D721Med (cell line): ENCODE data around the gene LRP1-AS.

ENCODE experiments used
- DNase-seq: peaks from one replicate; pipeline ENCODE4 v3.0.0; 2011; ENCODE audit warnings: low spot score; ENCODE audit not compliant: insufficient read length
- FAIRE-seq: peaks from 2 replicates; lab custom pipeline; 2011; peaks lifted over from hg19 to GRCh38; lab: Jason Lieb, UNC
- TF ChIP-seq, protein P1 (sequence below): IDR thresholded peaks from 2 replicates; pipeline ENCODE4 v1.5.1; 2012; ENCODE audit warnings: mild to moderate bottlenecking, control low read depth; ENCODE audit not compliant: insufficient read depth; ENCODE audit errors: missing control alignments

The LRP1-AS gene

DNA sequence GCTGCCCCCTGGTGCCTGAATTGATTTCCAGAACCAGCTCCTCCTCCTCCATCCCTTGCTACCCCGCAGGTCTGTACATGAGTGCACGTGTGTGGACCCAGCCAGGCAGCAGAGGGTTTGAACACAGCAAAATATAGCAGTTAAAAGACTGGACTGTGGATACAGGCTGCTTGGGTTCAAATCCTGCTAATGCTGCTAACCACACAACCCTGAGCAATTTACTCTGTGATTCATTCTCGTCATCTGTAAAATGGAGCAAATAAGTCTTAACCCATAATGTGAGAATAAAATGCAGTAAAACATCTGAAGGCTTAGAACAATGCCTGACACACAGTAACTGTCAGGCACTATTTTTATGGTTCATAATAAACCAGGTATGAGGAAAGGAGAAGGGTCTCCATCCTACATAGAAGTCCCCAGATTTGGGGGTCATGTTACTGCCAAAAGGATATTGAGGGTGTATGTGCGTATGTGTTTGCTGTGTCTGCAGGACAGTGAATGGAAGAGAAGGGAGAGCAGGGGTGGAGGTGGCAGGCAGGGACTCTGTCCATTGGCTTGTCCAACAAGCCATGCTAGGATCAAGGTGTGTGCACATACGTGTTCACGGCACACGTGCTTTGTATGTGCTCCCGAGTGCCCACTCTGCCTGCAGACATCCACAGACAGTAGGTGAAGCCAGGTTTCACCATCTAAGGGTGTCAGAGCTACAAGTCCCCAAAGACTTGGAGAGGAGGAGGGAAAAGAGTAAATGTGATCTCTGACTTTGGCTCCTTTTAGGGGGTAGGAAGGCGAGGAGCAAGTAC is 34.7 kb downstream of the LRP1-AS start:
- DNase-seq: no peak

DNA sequence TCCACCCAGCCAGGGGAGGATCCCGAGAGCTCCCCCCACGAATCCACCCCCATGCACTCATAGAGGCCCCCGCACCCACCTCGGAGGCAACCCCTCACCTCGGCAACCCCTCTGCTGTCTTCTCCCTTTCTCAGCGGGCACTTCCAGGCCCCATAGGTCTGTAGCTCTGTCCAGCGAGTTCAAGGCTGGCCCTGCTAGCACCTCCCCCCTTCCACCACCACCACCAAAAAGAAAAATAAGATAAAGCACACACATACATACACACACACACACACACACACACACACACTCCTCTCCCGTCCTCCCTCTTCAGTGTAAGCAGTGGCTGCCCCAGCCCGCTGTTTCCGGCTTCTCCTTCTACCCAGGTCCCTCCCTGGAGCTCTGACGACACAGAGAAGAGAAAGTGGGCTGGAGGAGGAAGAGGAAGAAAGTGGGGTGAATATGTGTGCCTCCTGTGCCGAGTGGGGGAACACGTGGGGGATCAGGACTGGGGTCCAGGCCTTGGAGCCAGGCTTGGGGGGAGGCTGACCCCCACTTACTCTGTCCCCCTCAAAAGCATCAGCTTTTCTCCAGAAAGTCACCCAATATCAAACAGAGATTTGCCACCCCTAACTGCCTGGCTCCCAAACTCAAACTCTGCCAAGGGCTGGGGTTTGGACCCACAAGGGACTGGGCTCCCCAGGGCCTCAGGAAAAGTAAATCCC is 36.2 kb downstream of the LRP1-AS start, which contains the start of gene STAT6:
Gene STAT6, minus strand, starts transcription at position 332 of the 704 bp plus-strand sequence. CDS start 3,084 bp downstream, outside the sequence.
- DNase-seq (peak; percentile 7), FAIRE-seq (no peak)
- TF ChIP-seq, protein P1, sequence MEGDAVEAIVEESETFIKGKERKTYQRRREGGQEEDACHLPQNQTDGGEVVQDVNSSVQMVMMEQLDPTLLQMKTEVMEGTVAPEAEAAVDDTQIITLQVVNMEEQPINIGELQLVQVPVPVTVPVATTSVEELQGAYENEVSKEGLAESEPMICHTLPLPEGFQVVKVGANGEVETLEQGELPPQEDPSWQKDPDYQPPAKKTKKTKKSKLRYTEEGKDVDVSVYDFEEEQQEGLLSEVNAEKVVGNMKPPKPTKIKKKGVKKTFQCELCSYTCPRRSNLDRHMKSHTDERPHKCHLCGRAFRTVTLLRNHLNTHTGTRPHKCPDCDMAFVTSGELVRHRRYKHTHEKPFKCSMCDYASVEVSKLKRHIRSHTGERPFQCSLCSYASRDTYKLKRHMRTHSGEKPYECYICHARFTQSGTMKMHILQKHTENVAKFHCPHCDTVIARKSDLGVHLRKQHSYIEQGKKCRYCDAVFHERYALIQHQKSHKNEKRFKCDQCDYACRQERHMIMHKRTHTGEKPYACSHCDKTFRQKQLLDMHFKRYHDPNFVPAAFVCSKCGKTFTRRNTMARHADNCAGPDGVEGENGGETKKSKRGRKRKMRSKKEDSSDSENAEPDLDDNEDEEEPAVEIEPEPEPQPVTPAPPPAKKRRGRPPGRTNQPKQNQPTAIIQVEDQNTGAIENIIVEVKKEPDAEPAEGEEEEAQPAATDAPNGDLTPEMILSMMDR: no peak

More for the DNA sequence above, 34.7 kb downstream of the LRP1-AS start:
- FAIRE-seq: no peak
- TF ChIP-seq, protein P1: peak; percentile 93

DNA sequence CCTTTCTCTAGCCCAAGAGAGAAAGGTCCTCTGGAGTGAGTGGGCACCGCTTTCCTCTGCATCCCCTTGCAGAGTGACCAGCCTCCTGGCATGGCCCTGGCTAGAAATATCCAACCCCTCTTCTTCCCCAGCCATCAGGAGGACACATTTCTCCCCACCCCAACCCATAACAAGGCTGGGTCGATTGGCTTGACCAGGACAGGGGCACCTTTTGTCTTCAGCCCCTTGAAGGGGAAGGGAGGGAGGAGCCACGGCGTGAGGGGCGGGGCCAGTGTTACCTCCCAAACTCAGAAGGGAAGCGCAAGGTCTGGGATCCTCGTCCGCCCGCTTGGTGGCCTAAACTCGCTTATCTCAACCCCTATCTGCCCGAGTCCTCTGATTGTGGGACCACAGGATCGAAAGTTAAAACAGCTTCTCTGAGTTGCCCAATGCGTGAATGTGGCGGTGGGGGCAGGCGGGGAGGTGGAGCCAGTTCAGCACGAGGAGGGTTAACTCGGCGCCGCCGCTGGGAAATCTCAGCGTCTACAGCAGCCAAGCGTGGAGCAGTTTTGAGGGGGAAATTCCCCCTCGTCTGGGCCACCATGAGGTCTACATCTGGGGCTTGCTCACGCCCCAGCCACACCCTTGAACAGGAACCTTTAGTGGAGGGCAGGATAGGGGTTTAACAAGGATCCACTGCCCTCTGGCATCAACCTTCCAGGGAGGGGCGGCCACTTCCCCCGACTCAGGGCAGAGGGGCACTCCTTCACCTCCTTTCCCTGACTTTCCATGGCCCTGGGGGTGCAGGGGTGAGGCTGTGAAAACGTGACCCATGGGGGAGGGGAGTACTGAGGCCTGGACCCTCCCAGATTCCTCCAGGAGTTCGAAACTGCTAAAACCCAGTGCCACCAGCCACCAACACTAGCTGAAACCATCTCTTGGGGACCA is 37.1 kb downstream of the LRP1-AS start:
- DNase-seq (no peak), FAIRE-seq (no peak)
- TF ChIP-seq, protein P1: no peak

DNA sequence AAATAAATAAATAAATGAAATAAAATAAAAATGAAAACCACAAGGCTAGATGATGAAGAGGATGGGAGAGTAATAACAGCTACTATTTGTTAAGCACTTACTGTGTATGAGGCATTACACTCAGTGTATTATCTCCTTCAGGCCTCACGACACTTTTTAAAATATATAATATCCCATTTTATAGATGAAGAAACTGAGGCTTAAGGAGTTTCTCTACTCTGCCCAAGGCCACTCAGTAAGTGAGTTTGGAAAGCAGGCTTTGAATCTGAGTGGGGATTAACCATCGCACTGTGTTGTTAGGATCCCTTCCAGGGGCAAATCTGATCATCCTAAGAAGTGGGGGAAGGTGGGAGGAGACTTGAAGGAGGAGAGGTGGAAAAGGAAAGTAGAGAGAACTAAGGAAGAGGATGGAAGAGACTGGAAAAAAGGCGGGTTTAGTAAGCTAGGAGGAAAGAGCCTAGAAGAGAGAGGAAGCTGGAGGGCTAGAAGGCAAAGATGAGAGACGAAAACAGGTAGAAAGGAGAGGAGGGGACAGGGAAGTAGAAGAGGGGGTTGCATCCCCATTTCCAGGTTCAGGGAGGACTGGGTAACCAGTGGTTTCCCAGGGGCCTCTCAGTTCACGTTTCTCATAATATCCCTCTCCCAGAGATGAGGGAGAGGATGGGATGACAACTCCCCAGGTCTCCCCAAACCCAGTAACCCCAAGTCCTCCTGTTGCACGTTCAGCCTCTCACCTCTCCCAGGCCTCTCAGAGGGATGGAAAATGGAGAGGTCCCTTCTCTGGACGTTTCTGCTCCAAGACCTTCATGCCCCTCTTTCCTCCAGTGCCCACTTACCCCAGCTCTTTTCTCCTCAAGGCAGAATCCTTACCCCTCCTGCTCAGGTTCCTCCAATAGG is 38.0 kb downstream of the LRP1-AS start:
- FAIRE-seq: no peak
- TF ChIP-seq, protein P1: no peak
- DNase-seq: peak; percentile 24

DNA sequence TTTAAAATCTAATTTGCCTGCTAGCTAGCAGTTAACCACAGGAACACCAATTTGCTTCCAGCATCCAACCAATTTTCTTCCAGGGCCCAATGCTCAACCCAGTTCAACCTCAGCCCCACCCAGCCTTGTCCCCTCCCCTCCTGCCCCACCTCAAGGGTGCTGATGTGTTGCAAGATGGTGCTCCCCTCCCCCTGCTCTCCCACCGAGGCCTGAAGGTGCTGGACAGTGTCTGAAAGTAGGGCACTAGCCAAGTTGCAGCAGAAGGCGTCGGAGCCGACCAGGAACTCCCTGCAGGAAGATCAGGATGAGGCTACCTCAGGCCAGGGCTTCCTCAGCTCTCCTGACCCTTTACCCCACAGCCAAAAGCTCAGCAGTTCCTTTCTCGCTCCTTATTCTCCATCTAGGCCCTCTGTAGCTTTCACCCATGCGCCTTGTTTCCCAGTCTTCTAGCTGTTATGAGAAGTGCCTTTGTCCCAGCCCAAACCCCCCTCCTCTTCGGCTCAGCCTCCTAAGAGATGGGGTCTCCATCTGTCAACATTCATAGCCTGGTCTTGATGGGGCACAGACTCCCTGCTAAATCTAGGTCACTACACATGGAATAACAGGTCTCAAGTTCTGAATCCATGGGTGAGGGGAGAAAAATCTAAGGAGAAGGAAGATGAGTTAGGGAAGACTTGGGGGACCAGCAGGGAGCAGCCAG is 39.8 kb downstream of the LRP1-AS start:
- no peak for FAIRE-seq
- TF ChIP-seq, protein P1: no peak
- no peak for DNase-seq
